Keratinocyte (primary cell): ENCODE measurements around the gene SPECC1. TPM values are rescaled to one million over a fixed set of nuclear protein-coding genes. Genes with fewer than 3 reads are reported as not detected.
"Not testable (repeated sequence)": the region's sequence is repeated elsewhere in the genome, so short reads cannot be mapped to it uniquely, and the experiment has no call there.

Source experiments
- DNase-seq: peaks from one replicate; pipeline ENCODE4 v3.0.0-alpha.2; 2011; ENCODE audit warnings: low read depth, missing footprints, low spot score
- FAIRE-seq: peaks from 2 replicates; lab custom pipeline; 2011; peaks lifted over from hg19 to GRCh38; lab: Jason Lieb, UNC
- H2AFZ ChIP-seq: 2 replicates; pipeline ENCODE4 v1.6.0; 2012; ENCODE audit warnings: low read length, control low read depth, inconsistent platforms; ENCODE audit not compliant: control insufficient read depth
- H3K27ac ChIP-seq: 2 replicates; pipeline ENCODE4 v1.5.1; 2011; ENCODE audit warnings: low read length; ENCODE audit not compliant: control insufficient read depth, insufficient read depth
- H3K27me3 ChIP-seq: 3 replicates; pipeline ENCODE4 v1.6.0; 2011; ENCODE audit warnings: low read length; ENCODE audit not compliant: control insufficient read depth, insufficient read depth; ENCODE audit errors: extremely low read depth
- H3K36me3 ChIP-seq, 2 experiments: 2 replicates in 1 of 2; 3 replicates in 1 of 2; pipeline ENCODE4 v1.5.1; 2011; ENCODE audit warnings: low read length in 2 of 2, mild to moderate bottlenecking in 1 of 2; ENCODE audit not compliant: control insufficient read depth in 2 of 2, insufficient read depth in 2 of 2; ENCODE audit errors: extremely low read depth in 1 of 2
- H3K4me1 ChIP-seq: 3 replicates; pipeline ENCODE4 v1.5.1; 2011; ENCODE audit warnings: low read length; ENCODE audit not compliant: control insufficient read depth, insufficient read depth; ENCODE audit errors: extremely low read depth
- H3K4me2 ChIP-seq: 3 replicates; pipeline ENCODE4 v1.6.0; 2011; ENCODE audit warnings: low read depth, low read length; ENCODE audit not compliant: control insufficient read depth, insufficient read depth; ENCODE audit errors: extremely low read depth
- H3K4me3 ChIP-seq, 3 experiments: fragments of 200-600 bp in 1 of 3; sonication (generic) in 1 of 3; 2 replicates in 2 of 3; 3 replicates in 1 of 3; pipeline ENCODE4 v1.5.1; 2011 to 2016; ENCODE audit warnings: low read length in 3 of 3, mild to moderate bottlenecking in 3 of 3, control low read depth in 2 of 3, inconsistent platforms in 1 of 3, low read depth in 1 of 3, mixed read lengths in 1 of 3, mixed run types in 1 of 3, moderate library complexity in 1 of 3; ENCODE audit not compliant: control insufficient read depth in 2 of 3, insufficient read depth in 2 of 3; ENCODE audit errors: extremely low read depth in 1 of 3
- H3K79me2 ChIP-seq: 2 replicates; pipeline ENCODE4 v1.6.0; 2012; ENCODE audit warnings: low read length; ENCODE audit not compliant: control insufficient read depth, insufficient read depth
- H3K9ac ChIP-seq: 3 replicates; pipeline ENCODE4 v1.6.0; 2011; ENCODE audit warnings: low read length; ENCODE audit not compliant: control insufficient read depth, insufficient read depth; ENCODE audit errors: extremely low read depth
- H3K9me1 ChIP-seq: 3 replicates; pipeline ENCODE4 v1.6.0; 2011; ENCODE audit warnings: low read length; ENCODE audit not compliant: control insufficient read depth, insufficient read depth; ENCODE audit errors: extremely low read depth
- H3K9me3 ChIP-seq: 2 replicates; pipeline ENCODE4 v1.5.1; 2012; ENCODE audit warnings: low read depth, low read length; ENCODE audit not compliant: control insufficient read depth
- H4K20me1 ChIP-seq: 3 replicates; pipeline ENCODE4 v1.6.0; 2011; ENCODE audit warnings: low read length; ENCODE audit not compliant: control insufficient read depth, insufficient read depth; ENCODE audit errors: extremely low read depth
- EZH2 ChIP-seq: IDR thresholded peaks from one replicate; pipeline ENCODE4 v1.6.1; 2012; ENCODE audit warnings: inconsistent platforms, mild to moderate bottlenecking, low read length, moderate library complexity
- dilution Hi-C: fragments of 300-500 bp; cut with MboI; formaldehyde crosslinking; loops from one replicate; pipeline ENCODE4 v1.7.0; 2020; ENCODE audit warnings: low sequenced_read_pairs; ENCODE audit not compliant: extremely low pct_ligation_motif_present
- polyA plus RNA-seq, 5 experiments: library from polyadenylated mRNA; depleted of rRNA in 3 of 5; stranded (reverse) in 3 of 5; stranded (forward) in 1 of 5; unstranded in 1 of 5; fragments of >200 nt; gene quantifications; 1 replicate in 1 of 5; 2 replicates in 3 of 5; 3 replicates in 1 of 5; pipeline versions ENCODE4 v1.2.1 to v1.2.3, GENCODE V29; 2011 to 2012; ENCODE audit warnings: missing spikeins in 2 of 5, low read depth in 1 of 5, low replicate concordance in 1 of 5
- TF ChIP-seq, protein P1 (sequence below), 3 experiments: IDR thresholded peaks in 1 of 3; conservative IDR thresholded peaks in 1 of 3; optimal IDR thresholded peaks in 1 of 3; 2 replicates in 2 of 3; 3 replicates in 1 of 3; pipeline versions ENCODE3 to v1.5.1; 2011; ENCODE audit warnings: low read length in 3 of 3, mild to moderate bottlenecking in 3 of 3, moderate library complexity in 2 of 3, control low read depth in 1 of 3, inconsistent platforms in 1 of 3; ENCODE audit not compliant: insufficient read depth in 2 of 3; ENCODE audit errors: extremely low read depth in 1 of 3

The SPECC1 gene
- polyA plus RNA-seq, 1 donor (not counting 4 experiments of a cell fraction or from before 2014, with no cell fraction given) = 20.9 TPM

DNA sequence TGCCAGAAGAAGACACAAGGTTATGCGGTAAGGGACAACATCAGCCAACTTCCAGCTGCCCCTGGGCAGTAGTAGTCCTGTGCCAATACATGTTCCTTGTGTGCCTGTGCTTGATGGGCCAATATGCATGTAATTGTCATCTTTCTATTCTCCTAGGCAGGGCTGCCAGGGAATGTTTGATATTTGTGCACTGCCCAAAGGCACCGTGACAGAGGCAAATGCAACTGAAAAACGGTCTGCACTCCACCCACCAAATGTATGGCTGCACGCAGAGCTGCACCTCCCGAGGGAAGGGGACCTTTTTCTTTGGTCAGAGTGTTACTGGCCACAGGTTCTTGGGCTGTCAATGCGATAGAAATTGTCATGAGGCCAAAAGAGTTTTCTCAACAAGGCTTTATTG is 251.1 kb downstream of the SPECC1 start:
- Histone ChIP-seq H3K27me3 (no peaks in the 10 kb centered on the region), H3K36me3 (peaks cover 11 to 14% of the 10 kb centered on the region in 2 experiments), H3K4me2 (no peak overlapping the region), H3K4me3 (no peak overlapping the region), H3K9me3 (no peaks in the 10 kb centered on the region), H2AFZ (no peak overlapping the region), H3K4me1 (peaks cover 12% of the 10 kb centered on the region), H3K9ac (no peak overlapping the region), H4K20me1 (no peaks in the 10 kb centered on the region), H3K27ac (no peak overlapping the region), H3K79me2 (no peaks in the 10 kb centered on the region), H3K9me1 (no peaks in the 10 kb centered on the region)
- TF ChIP-seq EZH2 = no peak
- TF ChIP-seq, protein P1, sequence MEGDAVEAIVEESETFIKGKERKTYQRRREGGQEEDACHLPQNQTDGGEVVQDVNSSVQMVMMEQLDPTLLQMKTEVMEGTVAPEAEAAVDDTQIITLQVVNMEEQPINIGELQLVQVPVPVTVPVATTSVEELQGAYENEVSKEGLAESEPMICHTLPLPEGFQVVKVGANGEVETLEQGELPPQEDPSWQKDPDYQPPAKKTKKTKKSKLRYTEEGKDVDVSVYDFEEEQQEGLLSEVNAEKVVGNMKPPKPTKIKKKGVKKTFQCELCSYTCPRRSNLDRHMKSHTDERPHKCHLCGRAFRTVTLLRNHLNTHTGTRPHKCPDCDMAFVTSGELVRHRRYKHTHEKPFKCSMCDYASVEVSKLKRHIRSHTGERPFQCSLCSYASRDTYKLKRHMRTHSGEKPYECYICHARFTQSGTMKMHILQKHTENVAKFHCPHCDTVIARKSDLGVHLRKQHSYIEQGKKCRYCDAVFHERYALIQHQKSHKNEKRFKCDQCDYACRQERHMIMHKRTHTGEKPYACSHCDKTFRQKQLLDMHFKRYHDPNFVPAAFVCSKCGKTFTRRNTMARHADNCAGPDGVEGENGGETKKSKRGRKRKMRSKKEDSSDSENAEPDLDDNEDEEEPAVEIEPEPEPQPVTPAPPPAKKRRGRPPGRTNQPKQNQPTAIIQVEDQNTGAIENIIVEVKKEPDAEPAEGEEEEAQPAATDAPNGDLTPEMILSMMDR (optimal IDR thresholded peaks at IDR 0.05 in 1 of 3, IDR thresholded peaks at IDR 0.05 in 1 of 3, conservative IDR thresholded peaks at IDR 0.05 in 1 of 3; ENCODE audit: extremely low read depth in 1 of 3, insufficient read depth in 2 of 3, low read length in 3 of 3) = no peak
- FAIRE-seq (no peak), DNase-seq (no peak)
- dilution Hi-C loops = no loop called here

DNA sequence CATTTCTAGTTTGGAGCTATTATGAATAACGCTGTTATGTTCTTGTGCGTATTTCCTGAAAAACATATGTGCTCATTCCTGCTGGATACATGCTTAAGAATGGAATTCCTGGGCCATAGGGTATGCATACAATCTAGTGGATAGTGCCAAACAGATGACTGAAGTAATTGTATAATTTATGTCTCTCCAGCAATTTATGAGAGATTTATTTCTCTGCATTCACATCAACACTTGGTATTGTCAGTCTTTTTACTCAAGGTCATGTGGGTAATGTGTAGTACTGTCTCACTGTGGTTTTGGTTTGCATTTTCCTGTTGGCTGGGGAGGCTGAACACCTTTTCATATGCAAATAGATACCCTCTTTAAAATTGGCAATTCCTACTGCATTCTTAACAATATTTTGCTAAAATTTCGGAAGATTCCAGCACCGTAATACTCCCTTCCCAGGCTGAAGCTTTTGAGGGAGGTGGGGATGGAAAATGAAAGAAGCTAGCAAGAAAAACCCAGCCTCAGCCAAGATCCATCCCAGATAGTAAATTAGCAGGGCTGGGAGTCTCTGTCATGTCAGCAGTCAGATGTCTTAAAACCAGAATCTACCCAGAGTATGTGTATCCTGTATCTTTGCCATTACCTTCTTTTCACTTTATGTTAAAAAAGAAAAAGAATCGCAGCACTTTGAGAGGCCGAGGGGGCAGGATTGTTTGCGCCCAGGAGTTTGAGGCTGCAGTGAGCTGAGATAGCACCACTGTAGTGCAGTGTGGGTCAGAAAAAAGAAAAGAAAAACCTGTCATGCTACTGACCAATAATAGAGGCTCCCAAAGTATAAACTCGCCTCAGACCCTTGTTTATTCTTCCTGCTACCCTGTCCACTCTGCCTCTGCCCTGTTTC is 253.3 kb downstream of the SPECC1 start:
- Histone ChIP-seq H3K9me3 (no peaks in the 10 kb centered on the region), H3K36me3 (peaks cover 7 to 14% of the 10 kb centered on the region in 2 experiments), H3K9ac (no peak overlapping the region), H3K79me2 (no peaks in the 10 kb centered on the region), H4K20me1 (no peaks in the 10 kb centered on the region), H3K4me3 (no peak overlapping the region), H3K4me2 (no peak overlapping the region), H3K9me1 (no peaks in the 10 kb centered on the region), H3K27ac (no peak overlapping the region), H3K27me3 (no peaks in the 10 kb centered on the region), H3K4me1 (peaks cover 17% of the 10 kb centered on the region), H2AFZ (no peak overlapping the region)
- TF ChIP-seq, protein P1 (optimal IDR thresholded peaks at IDR 0.05 in 1 of 3, IDR thresholded peaks at IDR 0.05 in 1 of 3, conservative IDR thresholded peaks at IDR 0.05 in 1 of 3; ENCODE audit: extremely low read depth in 1 of 3, insufficient read depth in 2 of 3, low read length in 3 of 3) = no peak
- no peak for TF ChIP-seq EZH2
- no peak for DNase-seq
- no peak for FAIRE-seq
- dilution Hi-C loops = no loop called here

DNA sequence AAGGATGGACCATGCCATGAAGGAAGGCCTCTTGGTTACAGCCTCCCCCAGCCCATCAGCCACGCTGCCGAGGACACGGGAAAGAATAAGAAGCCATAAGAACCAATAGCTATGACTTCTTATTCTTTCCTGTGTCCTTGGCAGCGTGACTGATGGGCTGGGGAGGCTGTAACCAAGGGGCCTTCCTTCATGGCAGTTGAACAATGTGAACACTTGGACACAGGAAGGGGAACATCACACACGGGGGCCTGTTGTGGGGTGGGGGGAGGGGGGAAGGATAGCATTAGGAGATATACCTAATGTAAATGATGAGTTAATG is 253.9 kb downstream of the SPECC1 start:
- dilution Hi-C loops, H3K4me2 ChIP-seq, H2AFZ ChIP-seq, H3K9me3 ChIP-seq, H3K4me3 ChIP-seq, H3K27me3 ChIP-seq, FAIRE-seq, H3K9me1 ChIP-seq, H3K9ac ChIP-seq, DNase-seq, H4K20me1 ChIP-seq, H3K27ac ChIP-seq, H3K79me2 ChIP-seq: not testable (repeated sequence)
- peaks cover 5 to 13% of the 10 kb centered on the region in 2 experiments for H3K36me3 ChIP-seq
- peaks cover 17% of the 10 kb centered on the region for H3K4me1 ChIP-seq
